ELF-1 (cell line): ENCODE measurements around the gene PUSL1.

ENCODE experiments used
- DNase-seq: peaks from one replicate; pipeline ENCODE4 v3.0.0-alpha.2; 2016; ENCODE audit warnings: low read depth, low spot score

PUSL1 gene

DNA sequence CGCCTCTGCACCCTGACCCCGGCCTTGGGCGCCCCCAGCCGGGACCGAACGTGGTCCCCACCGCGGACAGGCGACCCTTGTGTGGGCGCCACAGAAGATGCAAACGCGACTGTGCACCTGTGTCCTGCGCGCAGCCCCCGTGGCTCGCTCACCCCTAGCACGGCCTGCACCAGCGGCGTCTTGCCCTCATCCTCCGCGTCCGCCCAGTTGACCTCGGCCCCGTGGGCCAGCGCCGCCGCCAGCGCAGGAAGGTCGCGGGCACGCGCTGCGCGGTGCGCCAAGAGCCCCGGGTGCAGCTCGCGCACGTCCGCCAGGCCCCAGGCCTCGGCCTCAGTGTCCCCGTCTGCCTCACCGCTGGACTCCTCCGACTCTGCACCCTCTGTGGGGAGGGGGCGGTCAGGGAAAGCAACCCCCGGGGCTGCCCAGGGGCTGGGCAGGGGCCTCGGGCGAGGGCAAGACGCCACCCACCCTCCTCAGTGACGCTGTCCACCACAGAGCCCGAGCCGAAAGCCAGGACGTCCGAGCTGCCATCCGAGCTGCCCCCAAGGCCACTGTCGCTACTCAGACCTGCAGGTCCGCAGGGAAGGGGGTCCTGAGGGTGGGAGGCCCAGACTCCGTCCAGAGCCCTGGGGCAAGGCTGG lies 14.0 kb upstream of the PUSL1 start:
- no peak for DNase-seq

DNA sequence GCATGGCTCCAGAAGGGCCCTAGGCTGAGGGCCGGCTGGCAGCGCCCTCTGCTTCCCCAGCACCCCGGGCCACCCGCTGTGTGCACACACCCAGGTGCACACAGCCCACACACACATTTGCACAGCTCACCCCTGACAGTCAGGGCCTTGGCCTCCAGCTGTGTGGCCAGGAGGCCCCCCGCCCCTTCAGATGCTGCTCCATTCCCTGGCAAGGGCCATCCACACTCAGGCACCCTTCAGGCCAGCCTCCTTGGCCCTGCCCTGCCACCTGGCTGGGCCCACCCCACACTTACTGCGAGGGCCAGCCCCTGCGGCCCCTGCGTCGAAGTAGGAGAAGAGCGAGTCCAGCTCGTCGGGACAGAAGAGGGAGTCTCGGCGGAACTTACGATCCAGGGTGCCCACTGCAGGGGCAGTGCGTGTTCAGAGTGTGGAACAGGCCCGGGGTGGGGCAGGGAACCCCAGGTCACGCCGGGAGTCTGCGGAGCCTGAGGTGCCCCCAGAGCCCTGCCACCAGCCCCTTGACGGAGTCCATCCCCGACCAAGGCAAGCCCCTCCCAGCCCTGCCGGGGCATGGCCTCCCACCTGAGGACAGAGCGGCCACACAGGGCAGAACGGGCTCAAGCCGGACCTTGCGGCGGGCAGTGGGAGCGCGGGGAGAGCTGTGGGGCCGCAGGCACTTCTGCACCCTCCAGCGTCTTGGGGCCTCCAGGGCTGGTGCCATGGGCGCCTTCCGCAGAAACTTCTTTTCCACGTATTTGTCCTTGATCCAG lies 13.1 kb upstream of the PUSL1 start:
- DNase-seq: no peak

DNA sequence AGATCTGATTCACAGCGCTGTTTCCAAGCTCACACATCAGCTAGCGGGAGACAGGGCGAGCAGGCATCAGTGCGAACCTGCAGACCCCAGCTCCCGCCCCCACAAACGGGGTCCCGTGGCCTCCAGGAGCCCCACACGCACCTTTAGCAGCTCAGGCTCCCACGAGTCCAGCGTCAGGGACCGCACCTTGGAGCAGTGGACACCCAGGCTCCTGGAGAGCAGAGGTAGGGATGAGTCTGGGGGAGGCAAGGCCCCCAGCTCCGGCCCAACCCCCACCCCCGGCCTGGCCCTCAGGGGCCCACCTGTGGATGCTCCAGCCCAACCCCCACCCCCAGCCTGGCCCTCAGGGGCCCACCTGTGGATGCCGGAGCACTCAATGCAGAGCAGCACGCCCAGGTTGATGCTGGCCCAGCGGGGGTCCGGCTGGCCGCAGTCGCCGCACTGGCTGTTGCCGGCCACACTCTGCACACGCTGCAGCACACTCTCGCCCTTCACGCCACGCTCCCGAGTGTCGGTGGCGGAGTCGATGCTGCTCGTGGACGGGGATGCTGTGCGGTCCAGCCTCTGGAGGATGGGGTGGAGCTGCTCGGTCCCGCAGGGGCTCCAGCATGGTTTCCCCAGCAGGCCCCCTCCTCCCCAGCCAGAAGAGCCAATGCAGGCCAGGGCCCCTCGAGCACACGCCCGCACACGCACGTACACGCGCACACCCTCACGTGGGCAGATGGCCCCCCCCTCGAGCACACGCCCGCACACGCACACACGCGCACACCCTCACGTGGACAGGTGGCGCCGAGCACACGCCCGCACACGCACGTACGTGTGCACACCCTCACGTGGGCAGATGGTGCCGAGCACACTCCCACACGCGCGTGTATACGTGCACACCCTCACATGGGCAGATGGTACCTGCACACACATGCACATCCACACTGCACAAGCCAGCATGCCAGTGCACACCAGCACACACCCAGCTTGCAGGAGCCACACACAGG lies 12.0 kb upstream of the PUSL1 start:
- no peak for DNase-seq

DNA sequence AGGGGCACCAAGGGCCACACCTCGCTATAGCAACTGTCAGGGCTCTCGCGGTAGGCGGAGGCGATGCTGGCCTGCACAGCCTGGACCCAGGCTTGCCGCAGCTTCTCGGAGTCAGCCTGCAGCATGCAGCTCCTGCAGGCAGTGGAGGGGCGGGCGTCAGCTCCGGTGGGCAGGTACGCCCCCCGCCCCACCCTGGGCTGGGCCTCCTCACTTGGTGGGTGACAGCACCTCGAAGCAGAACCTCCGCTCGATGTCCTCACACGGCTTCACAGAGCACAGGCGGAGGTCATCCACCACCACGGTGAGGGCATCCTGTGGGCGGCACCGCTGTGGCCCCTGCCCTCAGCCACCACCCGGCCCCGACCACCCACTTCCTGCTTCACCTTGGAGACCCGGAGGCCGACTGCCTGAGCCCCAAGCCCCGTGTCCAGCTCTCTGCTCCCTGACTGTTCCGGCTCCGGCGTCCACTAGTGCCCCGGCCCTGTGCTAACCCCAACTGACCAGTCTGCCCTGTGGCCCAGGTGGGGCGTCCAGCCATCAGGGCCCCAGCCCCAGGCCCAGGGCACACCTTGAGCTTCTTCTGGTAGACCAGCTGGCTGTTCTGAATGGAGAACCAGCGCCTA lies 10.5 kb upstream of the PUSL1 start:
- no peak for DNase-seq

DNA sequence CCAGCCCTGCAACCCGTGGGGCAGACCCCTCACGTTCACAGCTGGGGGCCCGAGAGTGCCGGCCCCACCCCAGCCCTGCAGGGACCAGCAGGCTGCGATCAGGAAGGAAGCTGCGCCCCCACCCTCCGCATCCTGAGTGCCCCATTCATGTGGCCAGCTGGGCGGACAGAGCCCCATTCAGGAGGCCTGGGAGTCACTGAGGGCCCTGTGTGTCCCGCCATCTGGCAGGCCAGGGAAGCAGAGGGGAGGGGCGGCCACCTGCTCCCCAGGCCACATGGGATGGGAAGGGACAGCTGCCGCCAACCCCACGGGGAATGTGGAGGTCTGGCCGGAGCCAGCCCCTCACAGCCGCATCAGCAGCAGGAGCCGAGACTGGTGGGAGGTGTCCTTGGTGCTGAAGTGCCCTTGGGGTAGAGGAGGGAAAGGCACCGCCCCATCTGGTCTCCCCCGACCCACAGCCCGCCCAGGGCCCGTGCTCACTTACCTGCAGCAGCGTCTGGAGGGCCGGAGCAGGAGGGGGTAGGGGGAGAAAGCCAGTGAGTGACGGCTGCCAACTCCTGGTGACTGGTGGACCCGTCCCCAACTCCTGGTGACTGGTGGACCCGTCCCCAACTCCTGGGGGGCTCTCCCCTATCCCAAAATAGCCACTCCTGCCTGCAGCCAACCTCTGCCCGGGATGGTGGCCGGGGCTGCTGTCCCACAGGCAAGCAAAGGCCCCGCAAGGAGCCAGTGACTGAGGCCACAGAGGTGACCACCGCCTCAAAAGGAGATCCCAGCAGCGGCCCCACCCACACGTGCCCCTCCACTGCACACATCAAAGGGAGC lies 9.3 kb upstream of the PUSL1 start:
- DNase-seq: peak; percentile 86

DNA sequence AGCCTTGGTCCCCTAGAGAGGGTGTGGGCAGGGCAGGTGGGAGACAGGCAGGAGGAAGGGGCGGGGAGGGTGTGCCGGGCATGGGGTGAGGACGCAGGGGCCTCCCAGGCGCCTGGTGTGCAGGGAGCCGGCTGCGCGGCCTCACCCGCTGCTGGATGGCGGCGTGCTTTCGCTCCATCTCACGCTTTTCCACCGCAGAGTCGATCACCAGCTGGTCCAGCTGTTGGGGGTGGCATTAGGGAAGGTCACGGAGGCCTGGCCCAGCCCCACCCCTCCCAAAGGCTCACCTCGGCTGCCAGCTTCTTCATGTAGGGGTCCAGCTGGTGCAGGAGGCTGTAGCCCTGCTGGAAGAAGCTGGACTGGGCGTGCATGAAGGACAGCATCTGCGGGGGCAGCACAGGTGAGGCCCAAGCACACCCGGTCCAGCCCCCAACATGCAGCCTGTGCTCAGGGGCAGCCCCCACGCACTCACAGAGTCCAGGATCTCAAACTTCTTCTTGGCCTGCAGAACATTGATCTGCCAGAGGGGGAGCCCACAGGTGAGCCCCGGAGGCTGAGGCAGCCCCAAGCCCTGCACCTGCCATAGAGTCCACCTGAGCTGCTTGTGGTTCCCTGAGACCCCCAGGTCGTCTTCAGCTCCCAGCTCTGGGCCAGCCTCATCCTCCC lies 8.6 kb upstream of the PUSL1 start:
- DNase-seq: no peak

DNA sequence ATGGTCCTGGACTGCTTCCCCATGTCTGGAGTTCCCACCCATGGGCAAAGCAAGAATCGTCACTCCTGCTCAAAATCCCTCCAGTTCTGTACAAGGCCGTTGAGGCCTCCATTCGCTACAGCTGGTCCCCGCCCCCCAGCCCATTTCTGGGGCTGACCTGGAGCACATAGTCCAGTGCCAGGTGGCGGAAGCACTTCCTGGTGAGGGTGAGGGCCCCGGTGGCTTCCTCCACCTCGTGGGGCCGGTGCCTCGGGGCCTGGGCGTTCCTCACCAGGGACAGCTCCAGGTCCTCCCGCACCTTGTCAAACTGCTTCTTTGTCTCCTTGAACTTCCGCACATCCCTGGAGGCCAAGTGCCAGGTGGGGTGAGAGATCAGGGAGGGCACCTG lies 8.1 kb upstream of the PUSL1 start:
- no peak for DNase-seq

DNA sequence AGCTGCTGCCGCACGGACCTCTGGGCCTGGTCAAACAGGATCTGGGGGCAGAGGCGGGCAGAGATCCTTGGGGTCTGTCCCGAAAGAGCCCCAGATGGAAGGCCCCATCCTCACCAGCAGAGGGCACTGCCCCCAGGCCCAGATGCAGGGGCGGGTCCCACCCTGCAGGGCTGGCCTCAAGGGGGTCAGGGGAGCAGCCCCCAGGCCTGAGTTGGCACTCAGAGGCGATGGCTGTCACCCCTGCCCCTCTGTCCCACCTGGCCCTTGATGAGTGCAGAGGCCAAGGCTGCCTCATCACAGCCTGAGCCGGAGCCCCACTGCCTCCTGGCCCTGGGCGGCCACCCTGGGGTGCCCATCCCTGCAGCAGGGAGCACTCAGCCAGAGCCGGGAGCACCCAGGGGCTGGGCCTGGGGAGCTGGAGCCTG lies 6.4 kb upstream of the PUSL1 start:
- no peak for DNase-seq

DNA sequence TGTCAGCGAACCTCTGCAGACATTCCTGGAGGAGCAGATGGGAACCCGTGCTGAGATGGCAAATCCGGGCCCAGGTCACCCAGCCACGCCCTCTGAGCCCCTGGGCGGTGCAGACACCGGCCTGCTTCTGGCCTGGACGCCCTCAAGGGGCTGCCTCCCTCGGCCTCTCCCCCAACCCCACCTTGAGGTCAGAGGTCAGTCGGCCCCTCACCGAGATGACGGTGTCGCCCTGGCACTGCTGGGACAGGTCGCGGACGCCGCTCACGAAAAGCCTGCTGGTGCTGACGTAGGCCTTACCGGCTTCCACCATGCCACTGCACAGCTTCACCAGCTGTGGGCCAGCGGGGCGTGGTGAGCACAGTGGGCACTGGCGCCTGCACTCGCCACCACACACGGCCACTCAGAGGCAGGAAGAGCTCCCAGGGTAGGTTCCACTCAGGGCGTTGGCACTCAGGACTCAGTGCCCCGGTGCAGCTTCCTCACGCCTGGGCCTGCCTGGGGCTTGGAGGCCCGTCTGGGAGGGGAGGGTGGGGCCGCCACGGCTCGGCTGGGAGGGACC lies 5.4 kb upstream of the PUSL1 start:
- peak; percentile 80 for DNase-seq

DNA sequence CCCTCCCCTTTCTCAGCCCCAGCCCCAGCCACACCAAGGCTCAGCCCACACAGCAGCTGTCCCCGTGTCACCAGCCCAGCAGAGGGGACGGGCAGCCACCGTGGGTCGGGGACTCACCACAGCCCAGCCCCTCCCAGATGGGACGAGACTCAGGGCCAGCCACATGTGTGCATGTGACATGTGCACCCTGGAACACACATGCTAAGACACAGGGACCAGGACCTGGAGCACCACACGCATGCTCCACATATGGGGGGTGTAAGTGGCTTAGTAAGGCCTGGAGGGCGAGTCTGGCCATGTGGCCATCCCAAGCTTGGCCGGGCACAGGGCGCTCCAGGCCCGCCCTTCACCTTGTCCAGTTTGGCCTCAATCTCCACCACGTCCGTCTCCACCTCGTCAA lies 4.7 kb upstream of the PUSL1 start:
- no peak for DNase-seq

DNA sequence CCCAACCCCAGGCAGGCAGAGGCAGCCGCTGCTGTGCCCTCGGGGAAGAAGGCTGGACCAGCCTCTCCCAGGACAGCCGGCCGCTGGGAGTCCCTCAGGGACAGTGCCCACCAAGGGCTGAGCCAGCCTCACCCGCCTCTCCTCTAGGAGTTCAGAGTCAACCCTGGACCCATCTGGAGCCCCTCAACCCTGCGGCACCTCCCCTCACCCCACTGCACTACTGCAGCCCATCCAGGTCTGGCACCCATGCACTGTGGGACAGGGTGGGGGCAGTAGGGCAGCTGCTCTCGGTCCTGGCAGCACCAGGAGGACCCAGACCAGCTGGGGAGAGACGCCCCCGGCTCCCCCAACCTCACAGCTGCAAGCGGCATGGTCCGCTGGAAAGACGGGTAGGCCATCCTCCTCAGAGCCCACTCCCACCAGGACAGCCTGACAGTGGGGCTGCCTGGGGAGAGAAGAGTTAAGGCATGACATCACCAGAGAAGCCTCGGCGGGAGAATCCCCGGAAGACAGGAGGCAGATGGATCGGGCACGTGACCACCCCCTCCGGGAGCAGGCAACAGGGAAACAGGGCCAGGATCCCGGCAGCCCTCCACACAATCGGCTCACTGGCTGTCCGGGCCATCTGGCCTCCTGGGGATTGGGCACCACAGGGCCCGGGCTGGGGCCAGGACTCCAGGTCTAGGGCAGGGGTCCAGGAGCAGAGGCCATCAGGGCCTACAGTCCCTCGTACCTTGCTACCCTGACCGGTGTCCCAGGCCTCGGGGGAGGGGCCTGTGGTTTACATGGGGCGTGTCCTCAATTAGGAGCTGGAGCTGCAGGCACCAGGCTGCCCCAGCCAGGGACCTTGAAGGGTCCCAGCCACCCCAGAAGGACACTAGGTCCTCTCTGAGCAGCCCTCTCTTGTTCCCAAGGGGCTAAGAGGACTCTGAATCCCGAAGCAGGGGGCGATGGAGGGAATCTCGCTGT lies 3.8 kb upstream of the PUSL1 start:
- peak; percentile 95 for DNase-seq

DNA sequence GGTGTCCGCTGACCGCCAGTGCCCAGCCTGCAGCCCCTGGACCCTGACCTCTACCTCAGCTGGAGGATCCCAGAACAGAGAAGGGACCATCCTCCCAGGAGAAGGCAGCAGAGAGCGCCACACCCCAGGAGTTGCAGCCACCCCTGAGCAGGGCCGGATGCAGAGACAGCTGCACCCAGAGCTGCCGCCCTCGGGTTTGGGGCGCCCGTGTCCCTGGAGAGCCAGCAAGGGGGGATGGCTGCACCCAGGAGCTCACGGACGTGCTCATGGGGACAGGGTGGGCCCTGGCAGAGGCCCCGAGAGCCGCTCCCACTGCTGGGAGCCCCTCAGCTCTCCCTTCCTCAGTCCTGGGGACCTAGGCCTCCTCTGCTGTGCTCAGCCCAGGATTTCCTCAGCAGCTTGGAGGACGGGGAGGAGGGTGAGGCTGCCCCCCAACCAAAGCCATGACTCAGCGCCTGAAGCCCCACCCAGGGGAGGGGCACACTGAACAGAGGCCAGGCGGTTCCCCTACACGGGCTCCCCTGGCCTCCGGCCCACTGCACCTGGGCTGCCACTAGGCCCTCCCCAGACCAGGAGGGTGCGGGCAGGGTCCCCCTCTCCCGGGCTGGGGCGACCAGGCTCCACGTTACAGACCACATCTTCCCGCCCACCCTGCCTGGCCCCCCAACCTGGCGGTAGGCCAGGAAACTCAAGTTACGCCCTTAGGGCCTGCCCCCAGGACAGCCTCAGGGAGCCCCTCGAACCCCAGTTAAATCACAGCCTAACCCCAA lies 2.9 kb upstream of the PUSL1 start:
- no peak for DNase-seq

DNA sequence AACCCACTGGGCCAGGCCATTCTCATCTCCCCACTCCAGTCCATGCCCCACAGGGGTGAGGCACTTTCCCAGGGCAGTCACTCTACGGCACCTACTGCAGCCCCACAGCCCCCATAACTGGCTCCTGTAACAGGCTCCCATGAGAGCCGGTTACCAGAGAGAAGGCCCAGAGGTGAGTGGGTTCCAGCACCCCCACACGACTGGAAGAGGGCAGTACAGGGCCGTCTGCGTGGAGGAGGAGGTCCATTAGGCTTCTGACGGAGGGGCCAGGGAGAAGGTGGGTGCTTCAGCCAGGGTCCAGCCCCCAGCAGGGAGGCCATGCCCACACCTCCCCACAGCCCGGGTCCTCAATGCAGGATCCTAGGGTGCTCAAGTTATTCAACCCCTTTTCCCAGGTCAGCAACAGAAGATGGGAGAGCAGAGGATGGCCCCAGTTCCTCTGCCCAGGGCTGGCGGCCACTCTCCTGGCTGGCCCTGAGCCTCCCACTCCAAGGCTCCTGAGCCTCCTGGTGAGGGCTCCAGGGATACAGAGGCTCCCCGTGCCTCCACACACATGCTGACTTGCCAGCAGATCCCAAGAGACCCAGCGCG lies 2.2 kb upstream of the PUSL1 start:
- no peak for DNase-seq

DNA sequence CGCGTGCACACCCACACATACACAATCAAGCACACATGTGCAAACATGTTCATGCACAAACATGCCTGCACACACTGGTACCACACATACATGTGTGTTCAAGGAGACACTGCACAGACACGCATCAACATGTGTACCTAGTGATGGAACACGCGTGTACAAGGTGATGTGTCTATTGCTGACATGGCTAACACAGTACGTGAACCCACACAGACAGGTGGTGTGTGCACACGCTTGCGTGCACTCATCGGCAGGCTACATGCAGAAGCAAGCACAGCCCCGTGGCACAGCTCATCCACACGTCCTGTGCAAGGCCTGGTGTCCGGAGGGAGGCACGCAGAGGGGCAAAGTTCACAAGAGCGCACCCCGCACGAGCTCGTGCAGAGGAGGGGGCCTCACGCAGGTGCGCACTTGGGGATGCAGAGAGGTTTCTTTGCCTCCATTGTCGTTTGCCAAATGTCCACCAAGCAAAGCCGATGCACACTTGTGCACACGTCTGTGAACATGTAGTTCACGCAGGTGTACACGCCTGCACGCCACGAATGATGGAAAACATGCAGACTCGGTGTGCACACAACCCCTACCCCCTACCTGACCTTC lies 1.6 kb upstream of the PUSL1 start:
- DNase-seq: no peak

DNA sequence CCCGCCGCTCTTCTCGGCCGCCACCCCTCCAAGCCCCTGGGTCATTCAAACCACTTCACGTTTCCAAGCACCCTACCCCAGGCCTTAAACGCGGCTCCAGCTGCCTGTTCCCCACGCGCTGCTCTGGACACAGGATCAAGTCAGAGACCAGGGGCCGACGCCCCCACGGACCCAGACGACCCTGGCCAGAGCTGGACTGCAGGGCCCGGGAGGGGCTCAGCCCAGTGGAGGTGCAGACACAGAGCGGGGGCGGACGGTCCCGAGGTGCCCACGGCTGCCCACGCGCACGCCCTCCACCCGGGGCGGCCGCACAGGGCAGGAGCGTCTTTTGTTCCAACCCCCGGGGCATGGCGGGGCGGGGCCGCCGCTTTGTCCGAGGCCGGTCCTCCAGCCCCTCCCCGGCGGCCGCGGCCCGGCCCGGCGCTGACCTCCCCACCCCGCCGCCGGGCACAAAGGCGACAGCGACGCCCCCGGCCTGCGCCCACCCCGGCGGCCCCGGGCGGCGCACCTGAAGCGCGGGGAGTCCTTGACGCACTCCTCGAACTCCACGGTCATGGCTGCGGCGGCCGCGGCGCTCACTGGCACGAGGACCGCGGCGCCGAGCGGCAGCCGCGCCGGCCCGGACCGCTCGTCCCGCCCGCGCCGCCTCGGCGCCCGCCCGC lies 1.0 kb upstream of the PUSL1 start:
- no peak for DNase-seq

DNA sequence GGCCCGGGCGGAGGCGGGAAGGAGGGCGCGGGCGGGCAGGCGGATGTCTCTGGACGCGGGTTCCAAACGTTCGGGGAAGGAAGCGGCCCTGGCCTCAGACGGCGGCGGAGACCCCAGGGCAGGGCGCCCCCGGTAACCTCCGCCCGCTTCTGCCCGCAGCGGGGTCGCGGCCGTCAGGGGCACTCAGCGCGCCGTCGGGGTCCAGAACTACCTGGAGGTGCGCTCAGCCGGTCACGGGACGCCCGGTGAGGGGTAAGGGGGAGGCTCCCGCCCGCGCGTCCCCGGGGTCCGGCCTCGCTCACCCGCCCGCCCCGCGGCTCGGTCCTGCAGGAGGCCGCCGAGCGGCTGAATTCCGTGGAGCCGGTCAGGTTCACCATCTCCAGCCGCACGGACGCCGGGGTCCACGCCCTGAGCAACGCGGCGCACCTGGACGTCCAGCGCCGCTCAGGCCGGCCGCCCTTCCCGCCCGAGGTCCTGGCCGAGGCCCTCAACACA lies 406 bp downstream of the PUSL1 start:
- no peak for DNase-seq
